ENCODE results near the gene TFAP2C.
A peak's percentile ranks its signal among the peaks of the same experiment; 100 is the strongest.

DNA sequence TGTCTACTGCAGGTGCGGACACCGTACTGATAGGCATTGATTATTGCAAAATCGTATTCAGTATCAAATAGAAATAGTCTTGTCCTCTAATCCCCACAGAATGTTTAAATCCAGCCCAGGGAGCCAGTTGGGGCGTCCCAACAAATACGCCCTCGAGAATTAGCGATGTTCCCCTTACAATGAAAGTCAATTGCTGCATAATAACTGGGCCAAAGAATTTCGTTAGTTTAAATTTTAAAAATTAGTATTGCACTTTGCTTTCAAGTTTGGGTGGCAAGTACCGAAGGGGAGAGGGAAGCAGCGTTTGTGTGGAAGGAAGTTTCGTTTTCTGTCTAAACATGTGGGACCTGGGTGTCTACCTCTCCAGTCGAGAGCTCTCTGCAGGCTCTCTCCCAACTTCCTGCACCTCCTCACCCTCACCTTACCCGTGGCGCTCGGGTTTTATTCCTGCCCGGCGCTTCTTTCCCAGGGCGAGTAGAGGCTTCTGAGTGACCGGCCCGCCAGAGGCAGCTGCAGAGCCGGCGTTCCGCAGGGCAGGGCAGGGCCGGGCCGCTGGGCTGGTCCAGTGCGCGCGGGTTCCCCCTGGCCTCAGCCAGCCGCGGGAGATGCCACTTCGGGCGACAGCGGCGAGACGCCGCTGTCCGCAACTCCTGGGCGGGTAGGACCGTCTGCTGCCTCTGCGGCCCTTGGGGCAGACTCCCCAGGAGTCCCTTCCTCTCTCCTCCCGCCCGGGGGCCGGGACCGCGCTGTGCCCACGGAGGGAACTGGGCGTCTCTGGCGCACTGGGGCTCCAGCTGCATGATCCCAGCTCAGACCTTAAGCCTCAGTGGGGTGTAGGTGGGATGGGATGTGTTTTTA lies 862 bp upstream of the TFAP2C start:
- TF ChIP-seq POLR2A (IDR thresholded peaks at IDR 0.05) (no peak), POLR2AphosphoS5 (IDR thresholded peaks at IDR 0.05) (peak in 1 of 3 donors; percentile 11), EP300 (IDR thresholded peaks at IDR 0.05; ENCODE audit: low read depth) (no peak)
- TF ChIP-seq, protein P1, sequence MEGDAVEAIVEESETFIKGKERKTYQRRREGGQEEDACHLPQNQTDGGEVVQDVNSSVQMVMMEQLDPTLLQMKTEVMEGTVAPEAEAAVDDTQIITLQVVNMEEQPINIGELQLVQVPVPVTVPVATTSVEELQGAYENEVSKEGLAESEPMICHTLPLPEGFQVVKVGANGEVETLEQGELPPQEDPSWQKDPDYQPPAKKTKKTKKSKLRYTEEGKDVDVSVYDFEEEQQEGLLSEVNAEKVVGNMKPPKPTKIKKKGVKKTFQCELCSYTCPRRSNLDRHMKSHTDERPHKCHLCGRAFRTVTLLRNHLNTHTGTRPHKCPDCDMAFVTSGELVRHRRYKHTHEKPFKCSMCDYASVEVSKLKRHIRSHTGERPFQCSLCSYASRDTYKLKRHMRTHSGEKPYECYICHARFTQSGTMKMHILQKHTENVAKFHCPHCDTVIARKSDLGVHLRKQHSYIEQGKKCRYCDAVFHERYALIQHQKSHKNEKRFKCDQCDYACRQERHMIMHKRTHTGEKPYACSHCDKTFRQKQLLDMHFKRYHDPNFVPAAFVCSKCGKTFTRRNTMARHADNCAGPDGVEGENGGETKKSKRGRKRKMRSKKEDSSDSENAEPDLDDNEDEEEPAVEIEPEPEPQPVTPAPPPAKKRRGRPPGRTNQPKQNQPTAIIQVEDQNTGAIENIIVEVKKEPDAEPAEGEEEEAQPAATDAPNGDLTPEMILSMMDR (IDR thresholded peaks at IDR 0.05): no peak

Data from transverse colon (tissue), 4 donors.